22Rv1 (cell line): ENCODE measurements around the gene PMF1.
A peak's percentile ranks its signal among the peaks of the same experiment; 100 is the strongest.

Source experiments
- H3K27ac ChIP-seq: fragments of 450-650 bp; 2 replicates; pipeline ENCODE4 v1.5.1; 2017
- ZFX ChIP-seq: fragments of 450-650 bp; IDR thresholded peaks from 2 replicates; pipeline ENCODE4 v1.6.1; 2017; ENCODE audit warnings: antibody characterized with exemption, borderline replicate concordance
- TF ChIP-seq, protein P1 (sequence below): fragments of 450-650 bp; IDR thresholded peaks from 2 replicates; pipeline ENCODE4 v1.5.1; 2017; ENCODE audit warnings: mild to moderate bottlenecking

PMF1 gene

DNA sequence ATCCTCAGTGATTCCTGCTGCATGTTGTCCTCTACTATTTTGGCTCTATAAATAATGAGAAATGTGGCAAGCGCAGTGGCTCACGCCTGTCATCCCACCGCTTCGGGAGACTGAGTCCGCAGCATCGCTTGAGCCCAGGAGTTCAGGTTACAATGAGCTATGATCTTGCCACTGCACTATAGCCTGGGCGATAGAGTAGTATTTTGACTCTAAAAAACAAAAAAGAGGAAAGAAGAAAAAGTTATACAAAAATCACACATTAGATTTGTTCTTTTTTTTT lies 19.7 kb upstream of the PMF1 start:
- no peak for TF ChIP-seq ZFX
- TF ChIP-seq, protein P1, sequence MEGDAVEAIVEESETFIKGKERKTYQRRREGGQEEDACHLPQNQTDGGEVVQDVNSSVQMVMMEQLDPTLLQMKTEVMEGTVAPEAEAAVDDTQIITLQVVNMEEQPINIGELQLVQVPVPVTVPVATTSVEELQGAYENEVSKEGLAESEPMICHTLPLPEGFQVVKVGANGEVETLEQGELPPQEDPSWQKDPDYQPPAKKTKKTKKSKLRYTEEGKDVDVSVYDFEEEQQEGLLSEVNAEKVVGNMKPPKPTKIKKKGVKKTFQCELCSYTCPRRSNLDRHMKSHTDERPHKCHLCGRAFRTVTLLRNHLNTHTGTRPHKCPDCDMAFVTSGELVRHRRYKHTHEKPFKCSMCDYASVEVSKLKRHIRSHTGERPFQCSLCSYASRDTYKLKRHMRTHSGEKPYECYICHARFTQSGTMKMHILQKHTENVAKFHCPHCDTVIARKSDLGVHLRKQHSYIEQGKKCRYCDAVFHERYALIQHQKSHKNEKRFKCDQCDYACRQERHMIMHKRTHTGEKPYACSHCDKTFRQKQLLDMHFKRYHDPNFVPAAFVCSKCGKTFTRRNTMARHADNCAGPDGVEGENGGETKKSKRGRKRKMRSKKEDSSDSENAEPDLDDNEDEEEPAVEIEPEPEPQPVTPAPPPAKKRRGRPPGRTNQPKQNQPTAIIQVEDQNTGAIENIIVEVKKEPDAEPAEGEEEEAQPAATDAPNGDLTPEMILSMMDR: no peak

DNA sequence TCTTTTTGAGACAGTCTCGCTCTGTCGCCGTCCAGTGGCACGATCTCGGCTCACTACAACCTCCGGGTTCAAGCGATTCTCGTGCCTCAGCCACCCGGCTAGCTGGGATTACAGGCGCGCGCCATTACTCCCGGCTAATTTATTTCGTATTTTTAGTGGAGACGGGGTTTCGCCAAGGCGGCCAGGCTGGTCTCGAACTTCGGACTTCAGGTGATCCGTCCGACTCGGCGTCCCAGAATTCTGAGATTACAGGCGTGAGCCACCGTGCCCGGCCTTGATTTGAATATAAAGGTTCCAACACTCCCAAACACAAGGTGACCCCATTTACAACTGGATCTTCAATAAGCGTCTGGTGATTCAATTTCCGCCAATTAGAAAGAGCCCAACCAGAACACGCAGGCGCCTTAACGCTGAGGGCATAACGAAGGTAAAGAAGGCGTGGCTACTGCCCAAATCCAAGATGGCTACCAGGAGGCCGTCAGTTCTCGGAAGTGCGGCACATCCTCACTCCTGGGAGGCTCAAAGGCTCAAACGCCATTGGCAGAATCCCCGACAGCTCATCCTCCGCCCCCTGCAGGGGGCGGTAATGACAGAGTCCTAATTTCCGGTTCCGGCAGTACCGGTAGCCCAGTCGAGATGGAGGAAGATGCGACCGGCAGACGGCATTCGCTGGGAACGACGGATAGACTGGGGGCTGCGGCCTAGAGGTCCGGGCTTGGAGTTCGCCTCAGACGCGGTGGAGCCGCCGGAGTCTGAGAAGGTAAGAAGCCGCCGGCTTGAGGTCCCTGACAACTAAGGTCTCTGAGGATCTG lies 19.1 kb upstream of the PMF1 start, which contains the start of gene SLC25A44:
Gene SLC25A44, plus strand, starts transcription at position 617 of the 812 bp plus-strand sequence. CDS start 5,744 bp downstream, outside the sequence.
- H3K27ac ChIP-seq: peak within 1 kb of the TSS; percentile 95
- TF ChIP-seq, protein P1: peak; percentile 53
- TF ChIP-seq ZFX: no peak

More for the DNA sequence above, 19.7 kb upstream of the PMF1 start:
- peak overlapping the region; percentile 95 for H3K27ac ChIP-seq

DNA sequence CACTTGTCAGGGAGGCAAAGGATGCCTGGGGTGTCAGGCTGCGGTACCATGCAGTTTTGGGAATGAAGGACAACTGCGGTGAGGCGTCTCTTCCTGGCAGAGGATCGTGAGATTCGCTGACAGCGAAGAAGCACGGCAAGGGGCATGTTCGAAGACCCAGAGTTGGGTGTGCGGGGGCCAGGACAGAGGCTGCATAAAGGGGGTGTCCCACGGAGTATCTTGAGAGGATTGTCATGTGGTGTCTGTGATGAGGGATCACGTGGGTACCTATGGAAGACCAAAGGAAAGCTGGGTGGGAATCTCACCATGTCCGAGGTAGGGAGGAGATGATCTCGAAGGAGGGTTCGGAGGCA lies 18.5 kb upstream of the PMF1 start:
- peak overlapping the region; percentile 95 for H3K27ac ChIP-seq

DNA sequence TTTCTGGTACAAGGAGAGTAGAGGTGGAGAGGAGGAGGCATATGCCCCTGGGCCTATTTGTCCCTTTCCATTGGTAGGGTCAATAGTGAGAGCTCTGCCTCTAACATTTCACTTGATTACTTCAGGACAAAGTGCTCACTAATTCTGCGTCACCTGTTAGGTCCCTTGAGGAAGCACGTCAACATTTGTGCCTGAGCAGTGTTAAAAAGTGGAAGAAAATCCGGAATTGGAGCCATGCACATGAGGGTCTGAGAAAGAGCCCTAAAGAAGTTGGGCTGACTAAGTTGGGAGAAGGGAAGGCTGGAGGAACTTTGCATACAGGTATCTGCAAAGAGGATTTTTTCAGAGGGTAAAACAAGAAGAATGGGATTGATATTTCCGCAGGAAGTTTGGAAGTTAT lies 17.0 kb upstream of the PMF1 start:
- TF ChIP-seq, protein P1: no peak
- TF ChIP-seq ZFX: no peak
- H3K27ac ChIP-seq: no peak overlapping the region

More for the DNA sequence above, 18.5 kb upstream of the PMF1 start:
- no peak for TF ChIP-seq ZFX
- TF ChIP-seq, protein P1: no peak

DNA sequence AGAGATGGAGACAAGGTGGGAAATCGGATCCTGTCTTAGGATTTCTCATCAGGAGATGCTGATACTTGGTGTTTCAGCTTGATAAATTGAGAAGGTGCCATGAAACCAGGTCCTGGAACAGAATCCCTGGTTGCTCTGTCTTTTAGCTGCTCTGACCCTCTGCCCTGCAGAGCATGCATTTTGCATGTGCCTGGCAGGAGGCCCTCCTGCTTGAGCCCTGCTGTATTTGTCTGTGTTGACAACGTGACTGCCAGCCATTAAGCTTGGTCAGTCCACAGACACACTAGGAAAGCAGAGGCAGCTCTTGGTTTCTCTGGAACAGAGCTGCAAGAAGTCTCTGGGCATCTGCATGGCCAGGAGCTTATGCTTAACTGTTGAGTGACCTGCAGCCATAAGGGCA lies 16.4 kb upstream of the PMF1 start:
- H3K27ac ChIP-seq: no peak overlapping the region
- TF ChIP-seq ZFX: no peak
- TF ChIP-seq, protein P1: no peak

DNA sequence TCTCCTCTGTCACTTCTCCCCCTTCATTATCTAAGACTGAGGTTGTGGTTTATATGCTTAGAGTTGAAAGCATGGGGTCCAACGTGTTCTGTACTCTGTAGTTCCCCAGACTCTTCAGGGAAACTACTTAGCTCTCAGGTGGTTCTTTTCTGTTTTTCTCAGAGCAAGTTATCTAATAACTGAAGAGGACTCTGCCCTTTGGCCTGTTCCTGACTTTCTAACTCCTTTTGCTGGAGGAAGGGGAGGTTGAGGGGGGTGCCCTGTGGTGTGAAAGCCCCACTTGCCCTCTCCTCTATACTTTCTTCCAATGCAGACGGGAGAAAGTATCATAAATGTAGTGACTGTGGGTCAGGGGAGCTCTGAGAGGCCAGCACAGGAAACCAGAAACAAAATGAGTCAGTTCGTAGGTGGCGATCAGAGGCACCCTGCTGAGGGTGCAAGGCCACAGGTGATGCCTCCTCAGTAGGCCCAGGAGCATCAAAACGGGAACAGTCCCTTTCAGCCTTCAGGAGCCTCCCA lies 13.9 kb upstream of the PMF1 start:
- H3K27ac ChIP-seq: no peak overlapping the region
- TF ChIP-seq, protein P1: no peak
- TF ChIP-seq ZFX: no peak

DNA sequence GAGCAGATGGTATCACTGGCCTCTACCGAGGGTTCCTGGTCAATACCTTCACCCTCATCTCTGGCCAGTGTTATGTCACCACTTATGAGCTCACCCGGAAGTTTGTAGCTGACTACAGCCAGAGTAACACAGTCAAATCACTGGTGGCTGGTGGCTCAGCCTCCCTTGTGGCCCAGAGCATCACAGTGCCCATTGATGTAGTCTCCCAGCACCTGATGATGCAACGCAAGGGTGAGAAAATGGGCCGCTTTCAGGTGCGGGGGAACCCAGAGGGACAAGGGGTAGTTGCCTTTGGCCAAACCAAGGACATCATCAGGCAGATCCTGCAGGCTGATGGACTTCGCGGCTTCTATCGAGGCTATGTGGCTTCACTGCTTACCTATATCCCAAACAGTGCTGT lies 12.8 kb upstream of the PMF1 start:
- TF ChIP-seq, protein P1: no peak
- no peak for TF ChIP-seq ZFX
- no peak overlapping the region for H3K27ac ChIP-seq
